Measurements from ENCODE around the gene GPC5. TPM values are rescaled to one million over a fixed set of nuclear protein-coding genes. Genes with fewer than 3 reads are reported as not detected.

GPC5 gene
- total RNA-seq, 1 donor from 2014 or later: 0.99 TPM

- Mint-ChIP-seq H3K27me3 (ENCODE audit: low read depth) (peaks cover 31% of the 10 kb centered on the region), H3K4me1 (ENCODE audit: low read depth) (no peaks in the 10 kb centered on the region), H3K9me3 (ENCODE audit: low read depth) (no peaks in the 10 kb centered on the region), H3K4me3 (ENCODE audit: unreplicated experiment) (no peak overlapping the region), H3K27ac (ENCODE audit: unreplicated experiment) (no peak overlapping the region), H3K36me3 (ENCODE audit: low read depth) (no peaks in the 10 kb centered on the region)
- no peak for TF ChIP-seq CTCF (IDR thresholded peaks at IDR 0.05)
- no peak for DNase-seq (ENCODE audit: low spot score)
Observed at GRCh38 chr13:92671821-92672220, 1273.4 kb downstream of the GPC5 start.

GRCh38 chr13:92676246-92676645, 1277.8 kb downstream of the GPC5 start:
- no peak for TF ChIP-seq CTCF (IDR thresholded peaks at IDR 0.05)
- no peak overlapping the region for H3K4me3 Mint-ChIP-seq (ENCODE audit: unreplicated experiment)
- peaks cover under 1% of the 10 kb centered on the region for H3K9me3 Mint-ChIP-seq (ENCODE audit: low read depth)
- no peaks in the 10 kb centered on the region for H3K4me1 Mint-ChIP-seq (ENCODE audit: low read depth)
- H3K27me3 Mint-ChIP-seq (ENCODE audit: low read depth): peaks cover 23% of the 10 kb centered on the region
- no peak overlapping the region for H3K27ac Mint-ChIP-seq (ENCODE audit: unreplicated experiment)
- no peaks in the 10 kb centered on the region for H3K36me3 Mint-ChIP-seq (ENCODE audit: low read depth)
- DNase-seq (ENCODE audit: low spot score): no peak

GRCh38 chr13:92677571-92677970, 1279.2 kb downstream of the GPC5 start:
- no peak for DNase-seq (ENCODE audit: low spot score)
- Mint-ChIP-seq H3K27me3 (ENCODE audit: low read depth) (peaks cover 19% of the 10 kb centered on the region), H3K27ac (ENCODE audit: unreplicated experiment) (no peak overlapping the region), H3K36me3 (ENCODE audit: low read depth) (no peaks in the 10 kb centered on the region), H3K4me1 (ENCODE audit: low read depth) (no peaks in the 10 kb centered on the region), H3K4me3 (ENCODE audit: unreplicated experiment) (no peak overlapping the region), H3K9me3 (ENCODE audit: low read depth) (peaks cover 5% of the 10 kb centered on the region)
- TF ChIP-seq CTCF (IDR thresholded peaks at IDR 0.05): no peak

GRCh38 chr13:92679602-92680001, 1281.2 kb downstream of the GPC5 start:
- no peak for TF ChIP-seq CTCF (IDR thresholded peaks at IDR 0.05)
- Mint-ChIP-seq H3K27me3 (ENCODE audit: low read depth) (peaks cover 14% of the 10 kb centered on the region), H3K4me3 (ENCODE audit: unreplicated experiment) (no peak overlapping the region), H3K9me3 (ENCODE audit: low read depth) (peaks cover 5% of the 10 kb centered on the region), H3K4me1 (ENCODE audit: low read depth) (no peaks in the 10 kb centered on the region), H3K36me3 (ENCODE audit: low read depth) (no peaks in the 10 kb centered on the region), H3K27ac (ENCODE audit: unreplicated experiment) (no peak overlapping the region)
- no peak for DNase-seq (ENCODE audit: low spot score)

GRCh38 chr13:92681239-92681638, 1282.8 kb downstream of the GPC5 start:
- Mint-ChIP-seq H3K4me1 (ENCODE audit: low read depth) (no peaks in the 10 kb centered on the region), H3K36me3 (ENCODE audit: low read depth) (no peaks in the 10 kb centered on the region), H3K4me3 (ENCODE audit: unreplicated experiment) (no peak overlapping the region), H3K27me3 (ENCODE audit: low read depth) (peaks cover 13% of the 10 kb centered on the region), H3K9me3 (ENCODE audit: low read depth) (peaks cover 5% of the 10 kb centered on the region), H3K27ac (ENCODE audit: unreplicated experiment) (no peak overlapping the region)
- DNase-seq (ENCODE audit: low spot score): no peak
- TF ChIP-seq CTCF (IDR thresholded peaks at IDR 0.05): no peak

All from chondrocyte (in vitro differentiated cells).